Measurements from ENCODE around the gene NOLC1.

The NOLC1 gene

GRCh38 chr10:102191956-102192355 is 39.8 kb downstream of the NOLC1 start:
- H3K9me3 ChIP-seq (ENCODE audit: control insufficient read depth, insufficient read depth, low read length) = peaks cover 6% of the 10 kb centered on the region; the same call in 1 of the 2 replicates

GRCh38 chr10:102195296-102195870 is 43.2 kb downstream of the NOLC1 start:
- Histone ChIP-seq H4K20me1 (ENCODE audit: control insufficient read depth, insufficient read depth, low read depth, low read length) (no peaks in the 10 kb centered on the region), H3K4me1 (ENCODE audit: control insufficient read depth, low read length) (no peaks in the 10 kb centered on the region), H3F3A (ENCODE audit: control insufficient read depth, insufficient read depth) (no peaks in the 10 kb centered on the region), H3K36me3 (ENCODE audit: control insufficient read depth, low read length) (no peaks in the 10 kb centered on the region), H3K4me2 (ENCODE audit: low read length) (no peak overlapping the region), H3K9me3 (ENCODE audit: control insufficient read depth, insufficient read depth, low read length) (peaks cover 6% of the 10 kb centered on the region; the same call in 1 of the 2 replicates), H3K27me3 (ENCODE audit: control insufficient read depth, low read length) (peaks cover 11% of the 10 kb centered on the region; the same call in 1 of the 2 replicates), H3K27ac (ENCODE audit: low read depth, low read length) (no peak overlapping the region), H3K9me2 (replicated peaks; ENCODE audit: control insufficient read depth, low read length) (no peaks in the 10 kb centered on the region), H3K79me2 (ENCODE audit: control insufficient read depth, low read length) (no peaks in the 10 kb centered on the region), H3K4me3 (ENCODE audit: low read length) (no peak overlapping the region)
- no peak for TF ChIP-seq CTCF (IDR thresholded peaks at IDR 0.05; ENCODE audit: low read depth, low read length, poor library complexity, severe bottlenecking)
- TF ChIP-seq EZH2phosphoT487 (IDR thresholded peaks at IDR 0.05; ENCODE audit: borderline replicate concordance, low read length) = no peak

More at GRCh38 chr10:102191956-102192355, 39.8 kb downstream of the NOLC1 start:
- no peaks in the 10 kb centered on the region for H3K9me2 ChIP-seq (replicated peaks; ENCODE audit: control insufficient read depth, low read length)
- no peak overlapping the region for H3K27ac ChIP-seq (ENCODE audit: low read depth, low read length)
- TF ChIP-seq CTCF (IDR thresholded peaks at IDR 0.05; ENCODE audit: low read depth, low read length, poor library complexity, severe bottlenecking) (no peak), EZH2phosphoT487 (IDR thresholded peaks at IDR 0.05; ENCODE audit: borderline replicate concordance, low read length) (no peak)
- H3K79me2 ChIP-seq (ENCODE audit: control insufficient read depth, low read length) = no peaks in the 10 kb centered on the region
- no peaks in the 10 kb centered on the region for H4K20me1 ChIP-seq (ENCODE audit: control insufficient read depth, insufficient read depth, low read depth, low read length)
- no peaks in the 10 kb centered on the region for H3K4me1 ChIP-seq (ENCODE audit: control insufficient read depth, low read length)
- no peak overlapping the region for H3K4me3 ChIP-seq (ENCODE audit: low read length)
- no peaks in the 10 kb centered on the region for H3F3A ChIP-seq (ENCODE audit: control insufficient read depth, insufficient read depth)
- H3K36me3 ChIP-seq (ENCODE audit: control insufficient read depth, low read length) = no peaks in the 10 kb centered on the region
- no peak overlapping the region for H3K4me2 ChIP-seq (ENCODE audit: low read length)
- H3K27me3 ChIP-seq (ENCODE audit: control insufficient read depth, low read length) = peaks cover 11% of the 10 kb centered on the region; the same call in 1 of the 2 replicates

GRCh38 chr10:102196893-102197292 is 44.7 kb downstream of the NOLC1 start:
- Histone ChIP-seq H3K36me3 (ENCODE audit: control insufficient read depth, low read length) (no peaks in the 10 kb centered on the region), H3F3A (ENCODE audit: control insufficient read depth, insufficient read depth) (no peaks in the 10 kb centered on the region), H3K4me2 (ENCODE audit: low read length) (no peak overlapping the region), H3K9me3 (ENCODE audit: control insufficient read depth, insufficient read depth, low read length) (peaks cover 4% of the 10 kb centered on the region; the same call in 1 of the 2 replicates), H3K27me3 (ENCODE audit: control insufficient read depth, low read length) (peaks cover 11% of the 10 kb centered on the region), H3K27ac (ENCODE audit: low read depth, low read length) (no peak overlapping the region), H3K4me1 (ENCODE audit: control insufficient read depth, low read length) (no peaks in the 10 kb centered on the region), H3K4me3 (ENCODE audit: low read length) (no peak overlapping the region), H3K79me2 (ENCODE audit: control insufficient read depth, low read length) (no peaks in the 10 kb centered on the region), H3K9me2 (replicated peaks; ENCODE audit: control insufficient read depth, low read length) (no peaks in the 10 kb centered on the region), H4K20me1 (ENCODE audit: control insufficient read depth, insufficient read depth, low read depth, low read length) (no peaks in the 10 kb centered on the region)
- no peak for TF ChIP-seq EZH2phosphoT487 (IDR thresholded peaks at IDR 0.05; ENCODE audit: borderline replicate concordance, low read length)
- TF ChIP-seq CTCF (IDR thresholded peaks at IDR 0.05; ENCODE audit: low read depth, low read length, poor library complexity, severe bottlenecking) = no peak

Measured in DOHH2 (cell line).